GM12875 (cell line): ENCODE data around the gene STX1A.
"Not testable (repeated sequence)": the region's sequence is repeated elsewhere in the genome, so short reads cannot be mapped to it uniquely, and the experiment has no call there.

Experiments used
- H3K4me3 ChIP-seq: one replicate; pipeline ENCODE4 v1.5.1; 2011; ENCODE audit warnings: low read depth, low read length, control low read depth
- TF ChIP-seq, protein P1 (sequence below): IDR thresholded peaks from 2 replicates; pipeline ENCODE4 v1.5.1; 2011; ENCODE audit warnings: low read depth, mild to moderate bottlenecking, control low read depth, inconsistent platforms, low read length, moderate library complexity, borderline replicate concordance; ENCODE audit not compliant: insufficient read depth

The STX1A gene

DNA sequence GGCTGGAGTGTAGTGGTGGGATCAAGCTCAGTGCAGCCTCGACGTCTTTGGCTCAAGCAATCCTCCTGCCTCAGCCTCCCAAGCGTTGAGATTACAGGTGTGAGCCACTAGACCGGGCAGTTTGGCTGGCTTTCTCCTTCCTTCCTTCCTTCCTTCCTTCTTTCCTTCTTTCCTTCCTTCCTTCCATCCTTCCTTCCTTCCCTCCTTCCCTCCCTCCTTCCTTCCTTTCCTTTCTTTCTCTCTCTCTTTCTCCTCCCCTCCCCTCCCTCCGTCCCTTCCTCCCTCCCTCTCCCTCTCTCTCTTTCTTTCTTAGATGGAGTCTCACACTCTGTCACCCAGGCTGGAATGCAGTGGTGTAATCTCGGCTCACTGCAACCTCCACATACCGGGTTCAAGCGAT is 59.5 kb downstream of the STX1A start:
- no peak overlapping the region for H3K4me3 ChIP-seq
- TF ChIP-seq, protein P1, sequence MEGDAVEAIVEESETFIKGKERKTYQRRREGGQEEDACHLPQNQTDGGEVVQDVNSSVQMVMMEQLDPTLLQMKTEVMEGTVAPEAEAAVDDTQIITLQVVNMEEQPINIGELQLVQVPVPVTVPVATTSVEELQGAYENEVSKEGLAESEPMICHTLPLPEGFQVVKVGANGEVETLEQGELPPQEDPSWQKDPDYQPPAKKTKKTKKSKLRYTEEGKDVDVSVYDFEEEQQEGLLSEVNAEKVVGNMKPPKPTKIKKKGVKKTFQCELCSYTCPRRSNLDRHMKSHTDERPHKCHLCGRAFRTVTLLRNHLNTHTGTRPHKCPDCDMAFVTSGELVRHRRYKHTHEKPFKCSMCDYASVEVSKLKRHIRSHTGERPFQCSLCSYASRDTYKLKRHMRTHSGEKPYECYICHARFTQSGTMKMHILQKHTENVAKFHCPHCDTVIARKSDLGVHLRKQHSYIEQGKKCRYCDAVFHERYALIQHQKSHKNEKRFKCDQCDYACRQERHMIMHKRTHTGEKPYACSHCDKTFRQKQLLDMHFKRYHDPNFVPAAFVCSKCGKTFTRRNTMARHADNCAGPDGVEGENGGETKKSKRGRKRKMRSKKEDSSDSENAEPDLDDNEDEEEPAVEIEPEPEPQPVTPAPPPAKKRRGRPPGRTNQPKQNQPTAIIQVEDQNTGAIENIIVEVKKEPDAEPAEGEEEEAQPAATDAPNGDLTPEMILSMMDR, result no peak

DNA sequence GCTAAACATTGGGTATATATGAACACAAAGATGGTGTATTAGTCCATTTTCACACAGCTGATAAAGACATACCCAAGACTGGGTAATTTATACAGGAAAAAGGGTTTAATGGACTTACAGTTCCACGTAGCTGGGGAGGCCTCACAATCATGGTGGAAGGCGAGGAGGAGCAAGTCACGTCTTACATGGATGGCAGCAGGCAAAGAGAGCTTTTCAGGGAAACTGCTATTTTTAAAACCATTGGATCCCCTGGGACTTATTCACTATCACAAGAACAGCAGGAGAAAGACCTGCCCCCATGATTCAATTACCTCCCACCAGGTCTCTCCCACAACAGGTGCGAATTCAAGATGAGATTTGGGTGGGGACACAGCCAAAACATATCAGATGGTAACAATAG is 64.2 kb downstream of the STX1A start:
- not testable (repeated sequence) for H3K4me3 ChIP-seq

DNA sequence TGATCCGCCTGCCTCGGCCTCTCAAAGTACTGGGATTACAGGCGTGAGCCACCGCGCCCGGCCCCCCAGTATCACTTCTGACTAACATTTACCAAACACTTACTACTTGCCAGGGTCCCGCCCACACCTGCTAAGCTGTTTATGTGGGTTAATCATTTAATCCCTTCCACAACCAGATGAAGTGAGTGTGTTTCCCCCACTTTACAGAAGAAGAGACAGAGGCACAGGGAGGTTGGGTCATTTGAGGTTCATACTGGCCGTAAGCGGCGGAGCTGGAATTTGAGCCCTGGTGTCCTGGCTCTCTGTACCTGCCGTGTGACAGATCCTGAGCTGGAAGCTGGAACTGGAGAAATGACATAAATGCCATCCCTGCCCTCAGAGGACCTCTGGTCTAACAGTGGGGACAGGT is 66.9 kb downstream of the STX1A start:
- no peak overlapping the region for H3K4me3 ChIP-seq
- TF ChIP-seq, protein P1, result no peak

DNA sequence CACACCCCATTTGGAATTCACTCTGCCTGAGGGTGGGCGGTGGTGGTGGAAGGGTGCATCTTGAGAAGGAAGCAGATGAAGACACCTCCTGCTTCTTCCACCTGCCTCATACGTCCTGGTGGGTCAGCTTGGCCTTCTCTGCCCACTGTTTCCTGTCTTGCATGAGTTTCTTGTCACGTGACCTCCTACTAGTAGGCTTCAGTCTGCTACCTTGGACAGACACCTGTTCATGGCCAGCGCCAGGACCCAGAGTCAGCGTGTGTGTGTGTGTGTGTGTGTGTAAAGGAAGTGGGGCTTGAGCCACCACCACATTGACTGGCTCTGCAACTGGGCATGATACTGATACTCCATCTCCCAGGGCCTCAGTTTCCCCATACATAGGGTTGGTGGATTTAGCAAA is 68.9 kb downstream of the STX1A start:
- TF ChIP-seq, protein P1, result no peak

GRCh38 chr7:73649576-73649975 is 69.9 kb downstream of the STX1A start:
- TF ChIP-seq, protein P1, result no peak
- no peak overlapping the region for H3K4me3 ChIP-seq

More for the DNA sequence above, 68.9 kb downstream of the STX1A start:
- H3K4me3 ChIP-seq, result no peak overlapping the region
